ENCODE results near the gene XXYLT1.

XXYLT1 gene

DNA sequence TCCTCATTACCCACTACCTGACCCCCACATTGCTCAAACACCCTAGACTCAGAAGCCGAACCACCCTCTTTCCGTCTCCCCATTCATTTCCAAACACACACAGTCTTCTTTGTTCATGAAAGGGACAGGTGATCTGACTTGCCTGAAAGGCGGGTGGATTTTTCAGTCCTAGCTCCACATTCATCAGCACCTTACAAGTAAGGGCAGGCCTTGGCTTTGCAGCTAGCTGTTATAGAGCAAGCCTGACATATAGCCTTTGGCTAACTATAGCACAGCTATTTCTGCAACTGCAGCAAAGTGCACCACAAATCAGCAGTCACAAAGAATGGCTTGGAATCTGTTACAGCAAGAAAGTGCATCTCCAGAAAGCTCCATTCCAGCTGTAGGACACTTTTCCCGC, 139.8 kb downstream of the XXYLT1 start (continued):
- TF ChIP-seq ESRRG (CRISPR knock-in tag; IDR thresholded peaks at IDR 0.05) = no peak
- TF ChIP-seq PPARA (CRISPR knock-in tag; IDR thresholded peaks at IDR 0.05; ENCODE audit: borderline replicate concordance) = no peak
- TF ChIP-seq ZNF565 (CRISPR knock-in tag; conservative IDR thresholded peaks at IDR 0.05; ENCODE audit: low read depth) = no peak
- TF ChIP-seq ARNTL (CRISPR knock-in tag; IDR thresholded peaks at IDR 0.05; ENCODE audit: borderline replicate concordance, low read depth) = no peak
- no peak for TF ChIP-seq GLIS3 (CRISPR knock-in tag; IDR thresholded peaks at IDR 0.05)
- TF ChIP-seq, protein P1, sequence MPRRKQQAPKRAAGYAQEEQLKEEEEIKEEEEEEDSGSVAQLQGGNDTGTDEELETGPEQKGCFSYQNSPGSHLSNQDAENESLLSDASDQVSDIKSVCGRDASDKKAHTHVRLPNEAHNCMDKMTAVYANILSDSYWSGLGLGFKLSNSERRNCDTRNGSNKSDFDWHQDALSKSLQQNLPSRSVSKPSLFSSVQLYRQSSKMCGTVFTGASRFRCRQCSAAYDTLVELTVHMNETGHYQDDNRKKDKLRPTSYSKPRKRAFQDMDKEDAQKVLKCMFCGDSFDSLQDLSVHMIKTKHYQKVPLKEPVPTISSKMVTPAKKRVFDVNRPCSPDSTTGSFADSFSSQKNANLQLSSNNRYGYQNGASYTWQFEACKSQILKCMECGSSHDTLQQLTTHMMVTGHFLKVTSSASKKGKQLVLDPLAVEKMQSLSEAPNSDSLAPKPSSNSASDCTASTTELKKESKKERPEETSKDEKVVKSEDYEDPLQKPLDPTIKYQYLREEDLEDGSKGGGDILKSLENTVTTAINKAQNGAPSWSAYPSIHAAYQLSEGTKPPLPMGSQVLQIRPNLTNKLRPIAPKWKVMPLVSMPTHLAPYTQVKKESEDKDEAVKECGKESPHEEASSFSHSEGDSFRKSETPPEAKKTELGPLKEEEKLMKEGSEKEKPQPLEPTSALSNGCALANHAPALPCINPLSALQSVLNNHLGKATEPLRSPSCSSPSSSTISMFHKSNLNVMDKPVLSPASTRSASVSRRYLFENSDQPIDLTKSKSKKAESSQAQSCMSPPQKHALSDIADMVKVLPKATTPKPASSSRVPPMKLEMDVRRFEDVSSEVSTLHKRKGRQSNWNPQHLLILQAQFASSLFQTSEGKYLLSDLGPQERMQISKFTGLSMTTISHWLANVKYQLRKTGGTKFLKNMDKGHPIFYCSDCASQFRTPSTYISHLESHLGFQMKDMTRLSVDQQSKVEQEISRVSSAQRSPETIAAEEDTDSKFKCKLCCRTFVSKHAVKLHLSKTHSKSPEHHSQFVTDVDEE (CRISPR knock-in tag; IDR thresholded peaks at IDR 0.05) = no peak
- no peak for TF ChIP-seq ISL1 (CRISPR knock-in tag; IDR thresholded peaks at IDR 0.05)
- TF ChIP-seq ZFP30 (CRISPR knock-in tag; IDR thresholded peaks at IDR 0.05) = no peak
- no peak for TF ChIP-seq RARB (CRISPR knock-in tag; IDR thresholded peaks at IDR 0.05)
- no peak for TF ChIP-seq CSDC2 (CRISPR knock-in tag; IDR thresholded peaks at IDR 0.05)
- no peak for TF ChIP-seq OSR1 (CRISPR knock-in tag; IDR thresholded peaks at IDR 0.05)

- no peak for TF ChIP-seq ZC3H10 (CRISPR knock-in tag; IDR thresholded peaks at IDR 0.05)
- TF ChIP-seq RARB (CRISPR knock-in tag; IDR thresholded peaks at IDR 0.05) = no peak
- TF ChIP-seq ARNTL (CRISPR knock-in tag; IDR thresholded peaks at IDR 0.05; ENCODE audit: borderline replicate concordance, low read depth) = no peak
- no peak for TF ChIP-seq ZFP30 (CRISPR knock-in tag; IDR thresholded peaks at IDR 0.05)
- no peak for TF ChIP-seq TOX (CRISPR knock-in tag; IDR thresholded peaks at IDR 0.05; ENCODE audit: borderline replicate concordance)
- no peak for TF ChIP-seq TCF4 (CRISPR knock-in tag; IDR thresholded peaks at IDR 0.05; ENCODE audit: borderline replicate concordance)
- TF ChIP-seq ISL1 (CRISPR knock-in tag; IDR thresholded peaks at IDR 0.05) = no peak
- TF ChIP-seq BACH2 (CRISPR knock-in tag; IDR thresholded peaks at IDR 0.05; ENCODE audit: borderline replicate concordance) = no peak
- TF ChIP-seq, protein P2, sequence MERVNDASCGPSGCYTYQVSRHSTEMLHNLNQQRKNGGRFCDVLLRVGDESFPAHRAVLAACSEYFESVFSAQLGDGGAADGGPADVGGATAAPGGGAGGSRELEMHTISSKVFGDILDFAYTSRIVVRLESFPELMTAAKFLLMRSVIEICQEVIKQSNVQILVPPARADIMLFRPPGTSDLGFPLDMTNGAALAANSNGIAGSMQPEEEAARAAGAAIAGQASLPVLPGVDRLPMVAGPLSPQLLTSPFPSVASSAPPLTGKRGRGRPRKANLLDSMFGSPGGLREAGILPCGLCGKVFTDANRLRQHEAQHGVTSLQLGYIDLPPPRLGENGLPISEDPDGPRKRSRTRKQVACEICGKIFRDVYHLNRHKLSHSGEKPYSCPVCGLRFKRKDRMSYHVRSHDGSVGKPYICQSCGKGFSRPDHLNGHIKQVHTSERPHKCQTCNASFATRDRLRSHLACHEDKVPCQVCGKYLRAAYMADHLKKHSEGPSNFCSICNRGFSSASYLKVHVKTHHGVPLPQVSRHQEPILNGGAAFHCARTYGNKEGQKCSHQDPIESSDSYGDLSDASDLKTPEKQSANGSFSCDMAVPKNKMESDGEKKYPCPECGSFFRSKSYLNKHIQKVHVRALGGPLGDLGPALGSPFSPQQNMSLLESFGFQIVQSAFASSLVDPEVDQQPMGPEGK (CRISPR knock-in tag; IDR thresholded peaks at IDR 0.05; ENCODE audit: borderline replicate concordance) = no peak
- no peak for ATAC-seq
Observed at GRCh38 chr3:195129644-195130492, 141.1 kb downstream of the XXYLT1 start.

DNA sequence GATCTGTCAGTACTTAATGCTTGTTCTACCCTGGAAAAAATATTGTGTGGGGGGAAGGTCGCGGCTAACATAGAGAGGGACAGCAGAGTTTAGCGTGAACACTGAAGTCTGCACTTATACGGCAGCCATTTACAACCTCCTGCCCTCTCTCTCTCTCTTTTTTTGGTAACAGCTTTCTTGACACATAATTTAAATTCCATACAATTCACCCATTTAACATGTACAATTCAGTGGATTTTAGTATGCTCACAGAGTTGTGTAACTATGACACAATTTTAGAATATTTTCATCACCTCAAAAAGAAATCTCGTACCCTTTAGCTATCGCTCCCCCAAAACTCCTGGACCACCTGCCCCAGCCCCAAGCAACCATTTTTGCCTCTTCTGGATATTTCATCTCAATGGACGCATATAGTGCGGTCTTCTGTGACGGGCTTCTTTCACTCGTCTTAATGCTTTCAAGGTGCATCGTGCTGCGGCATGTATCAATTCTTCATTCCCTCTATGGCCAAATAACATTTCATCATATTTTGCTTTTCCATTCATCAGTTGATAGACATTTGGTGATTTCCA, 141.8 kb downstream of the XXYLT1 start:
- no peak for ATAC-seq
- TF ChIP-seq ZFP30 (CRISPR knock-in tag; IDR thresholded peaks at IDR 0.05) = no peak
- no peak for TF ChIP-seq ZNF8 (CRISPR knock-in tag; IDR thresholded peaks at IDR 0.05)
- TF ChIP-seq, protein P2 (CRISPR knock-in tag; IDR thresholded peaks at IDR 0.05; ENCODE audit: borderline replicate concordance) = no peak

DNA sequence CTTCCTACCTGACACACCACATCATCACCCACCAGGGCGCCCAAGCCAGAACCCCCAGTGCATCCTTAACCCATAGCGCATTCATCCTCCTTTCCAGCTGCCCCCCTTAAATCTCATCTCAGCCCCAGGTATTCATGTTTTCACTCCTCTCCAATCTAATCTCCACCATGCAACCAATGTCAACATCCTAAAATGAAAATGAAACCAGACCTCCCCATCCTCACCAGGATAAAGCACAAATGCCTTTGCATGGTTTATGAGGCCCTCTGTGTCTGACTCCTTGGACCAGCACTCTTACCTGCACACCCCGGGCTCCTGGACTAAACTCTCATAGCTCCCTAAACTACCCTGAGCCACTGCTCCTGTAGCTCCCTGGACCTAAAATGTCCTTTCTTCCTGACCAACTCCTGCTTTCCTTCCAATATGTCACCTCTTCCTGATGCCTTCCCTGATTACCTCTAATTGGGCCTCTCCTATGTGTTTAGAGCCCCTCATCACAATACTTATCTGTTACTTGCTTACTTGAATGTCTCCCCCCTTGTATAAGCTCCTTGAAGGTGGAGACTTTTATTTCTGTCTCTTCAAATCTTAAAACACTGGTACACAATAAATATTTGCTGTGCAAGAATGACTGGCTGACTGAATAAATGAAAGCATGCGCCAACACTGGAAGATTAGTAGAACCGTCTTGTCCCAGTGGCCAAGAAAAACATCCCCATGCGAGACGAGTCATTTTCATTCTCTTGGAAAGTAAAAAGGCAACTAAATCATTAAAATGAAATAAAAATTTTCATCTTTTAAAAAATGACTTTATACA, 142.5 kb downstream of the XXYLT1 start:
- ATAC-seq = no peak
- TF ChIP-seq, protein P1 (CRISPR knock-in tag; IDR thresholded peaks at IDR 0.05) = no peak
- TF ChIP-seq TOX (CRISPR knock-in tag; IDR thresholded peaks at IDR 0.05; ENCODE audit: borderline replicate concordance) = no peak
- no peak for TF ChIP-seq TCF4 (CRISPR knock-in tag; IDR thresholded peaks at IDR 0.05; ENCODE audit: borderline replicate concordance)
- no peak for TF ChIP-seq PPARA (CRISPR knock-in tag; IDR thresholded peaks at IDR 0.05; ENCODE audit: borderline replicate concordance)
- no peak for TF ChIP-seq CSRNP3 (CRISPR knock-in tag; IDR thresholded peaks at IDR 0.05)
- no peak for TF ChIP-seq RARB (CRISPR knock-in tag; IDR thresholded peaks at IDR 0.05)
- TF ChIP-seq ZNF70 (CRISPR knock-in tag; IDR thresholded peaks at IDR 0.05) = no peak
- TF ChIP-seq, protein P3, sequence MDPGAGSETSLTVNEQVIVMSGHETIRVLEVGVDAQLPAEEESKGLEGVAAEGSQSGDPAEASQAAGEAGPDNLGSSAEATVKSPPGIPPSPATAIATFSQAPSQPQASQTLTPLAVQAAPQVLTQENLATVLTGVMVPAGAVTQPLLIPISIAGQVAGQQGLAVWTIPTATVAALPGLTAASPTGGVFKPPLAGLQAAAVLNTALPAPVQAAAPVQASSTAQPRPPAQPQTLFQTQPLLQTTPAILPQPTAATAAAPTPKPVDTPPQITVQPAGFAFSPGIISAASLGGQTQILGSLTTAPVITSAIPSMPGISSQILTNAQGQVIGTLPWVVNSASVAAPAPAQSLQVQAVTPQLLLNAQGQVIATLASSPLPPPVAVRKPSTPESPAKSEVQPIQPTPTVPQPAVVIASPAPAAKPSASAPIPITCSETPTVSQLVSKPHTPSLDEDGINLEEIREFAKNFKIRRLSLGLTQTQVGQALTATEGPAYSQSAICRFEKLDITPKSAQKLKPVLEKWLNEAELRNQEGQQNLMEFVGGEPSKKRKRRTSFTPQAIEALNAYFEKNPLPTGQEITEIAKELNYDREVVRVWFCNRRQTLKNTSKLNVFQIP (CRISPR knock-in tag; IDR thresholded peaks at IDR 0.05; ENCODE audit: borderline replicate concordance, low read depth) = no peak
- no peak for TF ChIP-seq ESRRG (CRISPR knock-in tag; IDR thresholded peaks at IDR 0.05)
